HG03520 (cell line): ENCODE results near the gene FBXW11.
"Not testable (repeated sequence)": the region's sequence is repeated elsewhere in the genome, so short reads cannot be mapped to it uniquely, and the experiment has no call there.

Source experiments
- ATAC-seq: cut with Tn5 transposase; IDR thresholded peaks from one replicate; pipeline ENCODE4 v1.9.1; 2021; ENCODE audit warnings: mild to moderate bottlenecking, moderate library complexity; ENCODE audit not compliant: unreplicated experiment

FBXW11 gene

DNA sequence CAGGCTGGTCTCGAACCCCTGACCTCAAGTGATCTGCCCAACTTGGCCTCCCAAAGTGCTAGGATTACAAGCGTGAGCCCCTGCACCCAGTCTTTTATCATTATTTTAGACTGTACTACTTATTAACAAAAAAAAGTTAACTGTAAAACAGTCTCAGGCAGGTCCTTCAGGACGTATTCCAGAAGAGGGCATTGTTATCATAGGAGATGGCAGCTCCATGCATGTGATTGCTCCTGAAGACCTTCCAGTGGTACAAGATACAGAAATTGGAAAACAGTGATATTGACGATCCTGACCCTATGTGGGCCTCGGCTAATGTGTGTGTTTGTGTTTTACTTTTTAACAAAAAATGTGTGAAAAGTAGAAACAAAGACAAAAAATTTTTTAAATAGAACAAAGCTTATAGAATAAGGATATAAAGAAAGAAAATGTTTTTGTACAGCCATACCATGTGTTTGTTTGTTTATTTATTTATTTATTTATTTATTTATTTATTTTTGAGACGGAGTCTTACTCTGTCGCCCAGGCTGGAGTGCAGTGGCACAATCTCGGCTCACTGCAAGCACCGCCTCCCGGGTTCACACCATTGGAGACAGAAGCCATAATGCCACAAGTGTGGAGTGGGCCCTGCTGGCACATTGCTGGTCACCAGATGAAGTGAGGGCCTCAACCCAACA, 13.8 kb upstream of the FBXW11 start:
- not testable (repeated sequence) for ATAC-seq

DNA sequence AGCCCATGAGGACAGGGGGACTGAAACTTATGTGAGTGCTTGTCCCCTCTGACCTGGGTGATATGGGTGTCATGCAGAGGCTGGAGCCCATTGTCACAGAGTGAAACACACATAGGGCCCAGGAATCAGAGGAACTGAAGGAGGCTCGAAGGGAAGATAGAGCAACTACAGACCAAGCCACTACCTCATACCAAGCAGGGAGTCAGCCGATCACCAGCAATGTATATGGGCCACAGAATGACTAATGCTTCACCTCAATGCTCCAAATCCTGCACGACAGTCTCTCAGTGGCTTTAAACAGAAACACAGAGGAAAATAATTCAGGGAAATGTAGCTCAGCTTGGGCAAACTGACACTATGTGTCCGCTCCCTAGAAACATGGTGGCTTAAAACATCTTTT, 8.9 kb upstream of the FBXW11 start:
- ATAC-seq = no peak

DNA sequence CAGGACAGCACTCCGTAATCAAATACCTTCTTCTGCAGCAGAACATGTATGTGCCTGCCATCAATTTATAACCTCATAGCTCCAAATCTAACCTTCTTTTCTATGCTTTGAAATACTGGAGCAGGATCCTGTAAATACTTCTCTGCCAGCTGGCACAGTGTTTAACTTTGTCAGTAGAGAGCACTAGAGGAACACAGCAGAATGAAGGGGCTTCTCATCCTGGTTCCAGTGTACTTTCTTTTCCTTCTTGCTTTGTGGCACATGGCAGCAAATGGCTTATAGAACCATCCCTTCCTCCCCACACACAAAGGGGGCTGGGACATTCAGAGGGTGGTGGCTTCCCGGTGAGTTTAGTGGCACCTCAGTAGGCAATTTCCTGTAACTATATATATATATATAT, 3.8 kb upstream of the FBXW11 start:
- ATAC-seq = no peak

DNA sequence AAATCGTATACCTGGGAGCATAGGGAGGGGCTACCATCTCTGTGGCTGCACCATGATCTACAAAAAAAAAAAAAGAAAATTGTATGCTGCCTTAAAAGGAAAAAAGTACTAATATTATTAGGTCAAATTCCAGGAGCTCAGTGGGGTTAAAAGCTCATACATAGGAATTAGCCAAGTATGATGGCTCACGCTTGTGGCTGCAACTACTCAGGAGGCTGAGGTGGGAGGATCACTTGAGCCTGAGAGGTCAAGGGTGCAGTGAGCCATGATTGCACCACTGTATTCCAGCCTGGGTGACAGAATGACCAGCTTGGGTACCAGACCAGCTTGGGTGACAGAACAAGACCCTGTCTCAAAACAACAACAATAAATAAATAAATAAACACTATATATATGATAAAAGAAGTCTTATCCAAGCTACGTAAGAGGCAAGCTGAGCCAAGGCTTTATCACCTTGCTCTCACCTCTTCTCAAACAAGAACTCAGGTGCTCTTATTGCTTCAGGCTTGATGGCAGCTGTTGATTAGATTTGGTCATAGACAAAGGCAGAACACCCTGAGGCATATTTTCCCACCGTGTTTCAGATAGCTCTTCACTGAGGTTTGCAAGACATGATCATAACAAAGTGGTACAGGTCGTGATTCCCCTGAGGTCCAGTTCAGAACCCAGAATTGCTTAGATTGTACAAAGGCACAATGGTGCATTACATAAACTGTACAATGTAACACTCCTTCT, 3.3 kb upstream of the FBXW11 start:
- ATAC-seq = no peak

DNA sequence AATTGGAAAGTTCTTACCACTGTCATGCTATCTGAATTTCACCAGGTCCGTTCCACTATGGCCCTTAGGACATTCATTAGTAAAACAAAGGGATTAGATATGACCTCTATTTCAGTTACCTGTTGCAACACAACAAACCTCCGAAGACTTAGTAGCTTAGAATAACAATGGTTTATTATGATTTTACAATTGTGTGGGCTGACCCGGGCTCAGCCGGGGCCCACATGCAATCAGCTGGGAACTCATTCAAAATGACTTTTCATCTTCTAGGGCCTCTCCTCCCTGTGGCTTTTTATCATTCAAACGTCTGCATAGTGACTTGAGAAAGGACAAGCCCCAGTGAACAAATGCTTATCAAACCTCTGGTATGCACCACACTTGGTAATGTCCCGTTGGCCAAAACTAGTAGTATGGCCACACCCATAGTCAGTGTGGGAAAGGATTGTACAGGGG, 2.3 kb upstream of the FBXW11 start:
- ATAC-seq = no peak

DNA sequence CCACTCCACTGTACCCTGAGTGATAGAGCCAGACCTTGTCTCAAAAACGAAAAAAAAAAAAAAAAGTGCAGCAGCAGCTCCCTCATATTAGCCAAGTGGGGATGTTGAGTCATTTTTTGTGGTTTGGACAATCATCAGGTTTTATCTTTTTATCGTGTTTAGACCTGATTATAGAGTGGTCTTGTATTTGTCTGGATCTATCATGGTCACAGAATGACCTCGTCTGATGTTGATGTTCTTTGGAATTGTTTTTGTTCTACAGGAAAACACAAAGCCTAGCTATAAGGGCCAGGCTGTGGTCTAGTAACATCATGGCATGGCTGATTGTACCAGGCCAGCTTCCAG, 1.6 kb upstream of the FBXW11 start:
- no peak for ATAC-seq

DNA sequence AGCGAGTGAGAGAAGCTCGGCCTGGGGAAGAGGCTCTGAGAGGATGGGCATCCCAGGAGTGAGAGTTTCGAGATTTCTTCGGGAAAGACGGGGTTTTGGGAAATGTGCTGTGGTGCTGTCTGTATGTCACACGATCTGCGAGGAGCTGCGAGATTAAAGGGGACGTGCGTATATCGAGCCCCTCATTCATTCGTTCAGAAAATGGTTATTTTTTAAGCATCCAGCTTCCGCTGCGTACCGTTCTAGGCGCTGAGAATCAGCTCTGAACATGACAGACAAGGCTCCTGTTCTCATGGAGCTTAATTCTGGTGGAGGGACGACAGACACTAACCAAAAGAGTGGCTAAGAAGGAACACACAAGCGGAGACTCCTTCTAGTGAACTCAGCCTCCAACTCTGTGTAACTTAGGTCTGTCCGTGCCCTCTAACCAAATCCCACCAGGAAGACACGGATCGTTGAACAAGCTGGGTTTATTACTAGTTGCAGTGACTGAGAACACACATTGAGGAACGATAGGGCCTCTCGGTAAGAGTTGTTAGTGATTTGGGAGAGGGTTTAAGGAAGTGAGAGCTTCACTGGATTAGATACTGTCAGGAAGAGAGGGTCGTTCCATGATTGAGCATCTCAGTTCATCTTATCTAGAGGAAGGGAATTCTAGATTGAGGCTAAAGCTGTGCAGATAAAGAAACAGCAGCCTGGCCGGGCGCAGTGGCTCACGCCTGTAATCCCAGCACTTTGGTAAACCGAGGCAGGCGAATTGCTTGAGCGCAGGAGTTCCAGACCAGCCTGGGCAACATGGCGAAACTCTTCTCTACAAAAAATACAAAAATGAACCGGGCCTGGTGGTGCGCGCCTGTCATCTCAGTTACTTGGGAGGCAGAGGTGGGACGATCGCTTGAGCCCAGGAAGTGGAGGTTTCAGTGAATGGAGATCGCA, 1.0 kb upstream of the FBXW11 start:
- no peak for ATAC-seq

DNA sequence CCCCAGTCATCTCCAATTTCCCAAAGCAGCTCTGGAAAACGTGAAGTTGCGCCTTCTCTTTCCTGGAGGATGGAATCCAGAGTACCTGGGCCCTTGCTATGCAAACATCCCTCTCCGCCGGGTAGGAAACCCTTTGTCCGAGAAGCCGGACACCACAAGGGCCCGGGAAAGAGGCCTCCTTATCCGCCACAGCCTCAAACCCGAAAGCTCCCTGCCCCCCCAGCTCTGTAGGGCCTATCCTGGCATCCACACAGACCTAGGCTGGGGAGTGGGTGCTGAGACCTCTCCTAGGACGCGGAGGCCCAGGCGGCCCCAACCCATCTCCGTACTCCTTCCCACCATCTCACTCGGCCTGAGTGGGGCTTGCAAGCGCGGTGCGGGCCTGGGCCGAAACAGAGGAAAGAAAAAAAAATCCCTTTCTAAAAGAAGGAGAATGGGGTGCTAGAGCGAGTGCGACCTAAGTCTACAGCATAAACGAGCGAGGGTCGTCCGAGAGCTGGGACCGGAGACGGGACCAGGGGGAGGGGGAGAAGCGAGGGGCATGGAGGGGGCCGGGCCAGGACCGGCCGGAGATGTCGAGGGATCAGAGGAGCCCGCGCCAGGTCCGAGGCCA, 624 bp downstream of the FBXW11 start:
- ATAC-seq = no peak

DNA sequence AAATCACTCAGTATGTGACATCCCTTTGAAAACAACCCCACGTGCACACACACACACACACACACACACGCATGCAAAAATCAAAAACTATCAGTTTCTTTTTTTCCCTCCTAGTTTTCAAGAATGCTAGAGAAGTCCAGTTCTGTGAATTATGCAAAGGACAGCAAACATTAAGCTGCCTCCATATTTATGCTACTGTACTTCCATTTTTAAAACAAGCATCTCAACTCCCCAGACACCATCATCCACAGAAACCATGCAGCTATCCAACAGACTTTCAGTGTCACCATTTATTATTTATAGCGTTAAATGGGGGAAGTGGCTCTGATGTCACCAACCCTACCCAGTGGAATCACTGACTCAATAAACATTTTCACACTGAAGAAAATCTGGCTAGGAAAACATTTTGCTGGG, 1.6 kb downstream of the FBXW11 start:
- no peak for ATAC-seq

DNA sequence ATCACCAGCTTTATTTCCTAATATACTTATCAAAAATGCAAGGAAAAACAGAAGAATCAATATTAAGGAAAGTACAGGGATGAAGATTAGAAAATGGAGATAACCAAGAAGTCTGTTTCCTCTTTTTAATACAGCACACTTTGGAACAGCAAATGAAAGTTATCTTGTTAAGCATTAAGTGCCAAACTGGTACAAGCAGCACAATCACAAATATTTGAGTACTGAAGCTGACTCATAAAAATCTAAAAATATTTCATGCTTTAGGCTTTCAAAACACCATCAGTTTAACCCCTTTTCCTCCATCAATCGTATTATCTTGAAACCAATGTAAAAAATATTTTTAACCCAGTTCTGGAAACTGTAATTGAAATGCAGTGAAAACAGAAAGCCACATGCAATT, 2.7 kb downstream of the FBXW11 start:
- no peak for ATAC-seq

DNA sequence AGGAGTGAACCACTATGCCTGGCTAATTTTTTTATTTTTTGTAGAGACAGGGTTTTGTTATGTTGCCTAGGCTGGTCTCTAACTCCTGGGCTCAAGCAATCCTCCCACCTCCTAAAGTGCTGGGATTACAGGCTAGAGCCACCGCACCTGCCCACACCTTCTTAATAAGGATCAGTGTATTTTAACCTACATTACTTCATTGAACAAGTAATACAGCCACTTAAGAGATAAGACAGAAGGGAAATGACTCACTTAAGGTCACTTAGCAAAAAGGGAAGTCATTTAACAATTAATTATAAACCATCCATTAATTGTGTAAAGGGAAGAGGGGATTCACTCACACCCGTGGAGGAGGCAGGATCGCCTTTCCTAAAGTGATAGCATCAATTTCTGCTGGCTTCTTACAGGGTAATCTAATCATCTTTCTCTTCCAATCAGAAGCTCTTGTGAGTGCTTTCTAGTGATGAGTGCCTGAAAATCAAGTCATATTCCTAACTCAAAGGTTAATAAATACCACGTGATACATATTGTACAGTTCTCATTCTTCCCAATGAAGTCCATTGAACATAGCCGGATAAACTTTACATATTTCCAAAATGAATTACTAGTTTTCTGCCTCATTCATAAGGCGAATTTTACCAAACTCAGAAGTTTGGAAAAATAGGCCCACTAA, 3.5 kb downstream of the FBXW11 start:
- ATAC-seq = no peak

DNA sequence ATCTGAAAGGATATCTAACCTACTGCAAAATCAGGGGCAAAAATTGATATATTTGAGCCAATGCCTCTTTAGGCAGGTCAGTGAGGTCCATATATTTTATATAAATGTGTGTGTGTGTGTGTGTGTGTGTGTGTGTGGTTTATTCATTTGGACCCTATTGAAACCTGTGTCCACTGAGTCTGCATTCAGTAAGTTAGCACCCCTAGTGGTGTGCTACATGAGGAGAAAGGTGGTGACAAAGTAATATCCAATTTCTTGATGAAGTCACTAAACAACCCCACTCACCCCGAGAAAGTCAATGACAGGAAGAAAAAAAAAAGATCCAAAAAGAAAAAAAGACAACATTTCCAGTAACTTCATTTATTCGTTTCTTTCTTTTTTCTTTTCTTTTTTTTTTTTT, 4.1 kb downstream of the FBXW11 start:
- no peak for ATAC-seq

DNA sequence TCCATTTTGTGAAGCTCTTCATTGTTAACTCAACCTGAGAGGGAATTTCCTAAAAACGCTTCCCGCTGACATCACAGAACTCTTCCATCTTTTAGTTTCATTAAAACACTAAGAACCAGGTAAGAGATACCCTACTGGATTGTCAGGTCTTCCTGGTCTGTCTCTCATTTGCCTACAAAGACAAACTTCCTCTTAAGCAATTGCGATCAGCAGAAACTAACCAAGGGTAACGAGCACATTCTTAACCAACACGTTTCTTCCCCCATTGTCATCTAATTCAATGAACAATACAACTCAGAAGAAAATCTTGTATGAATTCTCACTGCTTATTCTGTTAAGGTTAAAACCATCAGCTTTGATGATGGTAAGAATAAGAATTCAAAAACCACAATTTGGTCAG, 6.6 kb downstream of the FBXW11 start:
- ATAC-seq = peak; percentile 39

DNA sequence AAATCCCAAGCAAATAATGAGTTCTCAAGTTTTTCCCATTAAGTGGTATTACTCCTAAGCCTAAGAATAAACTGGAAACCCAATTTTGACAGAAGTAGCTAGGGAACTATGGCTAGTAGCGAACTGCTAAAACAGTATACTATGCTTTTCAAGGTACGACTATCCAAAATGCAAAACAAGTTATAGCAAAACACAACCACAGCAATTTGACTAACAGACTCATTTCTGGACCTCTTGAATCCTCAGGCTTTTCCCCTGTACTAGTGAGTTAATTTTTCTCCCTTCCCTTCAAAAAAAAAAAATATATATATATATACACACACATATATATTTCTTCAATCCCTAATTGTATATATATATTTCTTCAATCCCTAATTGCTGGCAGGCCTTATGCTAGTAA, 7.3 kb downstream of the FBXW11 start:
- ATAC-seq = no peak

DNA sequence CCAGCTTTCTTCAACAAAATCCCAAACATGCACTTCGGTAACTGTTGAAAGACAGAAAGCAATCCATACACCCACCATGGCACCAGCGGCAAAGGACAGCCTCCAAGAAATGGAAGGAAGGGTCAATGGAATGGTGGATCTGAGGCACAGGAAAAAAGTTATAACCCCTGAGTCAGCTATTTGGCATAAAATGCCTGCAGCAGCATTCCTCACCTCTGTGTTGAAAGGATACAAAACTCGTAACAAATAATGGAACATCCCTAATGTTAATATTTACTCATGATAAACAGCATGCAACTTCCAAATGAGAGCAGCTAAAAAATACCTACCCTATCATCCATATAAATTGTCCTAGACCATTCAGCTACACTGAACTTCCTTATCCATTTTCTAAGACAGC, 9.4 kb downstream of the FBXW11 start:
- no peak for ATAC-seq

DNA sequence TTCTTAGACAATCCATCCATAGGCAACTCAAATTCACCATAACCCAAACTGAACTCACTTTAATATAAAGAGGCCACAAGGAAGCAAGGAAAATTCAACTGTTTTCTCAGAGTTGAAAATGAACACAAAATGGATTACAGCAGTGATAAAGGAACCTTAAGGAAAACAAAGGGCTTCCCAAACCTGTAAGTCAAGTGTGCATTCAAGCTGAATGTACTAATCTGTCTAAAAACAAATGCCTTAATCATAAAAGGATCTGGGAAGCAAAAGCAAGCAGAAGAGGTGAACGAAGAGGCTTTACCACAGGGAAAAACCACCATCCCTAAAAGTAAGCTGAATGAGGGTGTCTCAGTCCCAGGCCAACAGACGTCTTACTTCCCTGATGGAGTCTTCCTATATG, 13.6 kb downstream of the FBXW11 start:
- ATAC-seq = no peak

DNA sequence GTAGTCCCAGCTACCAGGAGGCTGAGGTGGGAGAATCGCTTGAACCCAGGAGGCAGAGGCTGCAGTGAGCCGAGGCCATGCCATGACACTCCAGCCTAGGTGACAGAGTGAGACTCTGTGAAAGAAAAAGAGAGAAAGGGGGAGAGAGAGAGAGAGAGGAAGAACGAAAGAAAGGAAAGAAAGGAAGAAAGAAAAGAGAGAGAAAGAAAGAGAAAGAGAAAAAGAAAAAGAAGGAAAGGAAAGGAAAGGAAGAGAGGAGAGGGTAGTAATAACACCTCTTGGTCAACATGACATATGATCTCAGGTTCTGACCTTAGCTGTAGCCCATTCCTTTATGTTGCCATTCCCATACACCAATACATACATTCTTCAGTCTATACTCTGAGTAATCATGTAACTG, 14.1 kb downstream of the FBXW11 start:
- no peak for ATAC-seq

DNA sequence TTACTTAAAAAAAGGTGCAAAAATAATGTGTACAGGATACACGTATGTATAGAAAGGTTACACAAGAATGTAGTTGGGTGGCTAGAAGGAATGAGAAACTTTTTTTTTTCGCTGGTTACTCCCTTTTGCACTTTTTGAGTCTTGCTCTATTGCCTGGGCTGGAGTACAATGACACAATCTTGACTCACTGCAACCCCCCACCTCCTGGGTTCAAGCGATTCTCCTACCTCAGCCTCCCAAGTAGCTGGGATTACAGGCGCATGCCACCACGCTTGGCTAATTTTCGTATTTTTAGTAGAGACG, 15.8 kb downstream of the FBXW11 start:
- ATAC-seq = no peak

DNA sequence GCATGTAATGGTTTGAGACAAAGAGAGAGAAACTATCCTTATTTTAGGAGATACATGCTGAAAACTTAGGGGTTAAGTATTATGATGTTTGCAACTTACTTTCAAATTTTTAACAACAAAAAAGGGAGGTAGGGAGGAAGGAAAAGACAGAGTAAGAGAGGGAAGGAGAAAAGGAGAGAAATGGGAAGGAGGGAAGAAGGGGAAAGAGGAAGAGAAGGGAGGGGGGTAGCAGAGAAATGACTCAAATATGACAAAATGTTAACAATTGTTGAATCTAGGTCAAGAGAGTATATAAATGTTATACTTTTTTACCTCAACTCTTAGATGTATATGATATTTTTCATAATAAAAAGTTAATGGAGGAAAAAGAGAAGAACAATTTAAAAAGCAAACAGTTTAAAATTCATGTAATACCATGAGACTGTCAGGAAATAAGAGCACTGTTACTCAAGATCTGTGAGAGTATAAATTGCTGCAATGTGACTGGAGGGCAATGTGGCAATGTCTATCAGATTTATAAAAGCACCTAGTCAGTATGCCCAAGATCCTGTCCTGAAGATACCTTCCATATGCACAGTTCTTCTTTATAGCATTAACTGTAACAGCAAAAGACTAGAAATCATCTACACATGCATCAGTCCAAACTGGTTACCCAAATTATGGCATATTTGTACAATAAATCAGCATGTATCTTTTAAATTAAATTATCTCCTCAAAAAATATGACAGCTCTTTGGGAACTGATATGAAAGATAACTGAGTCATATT, 16.3 kb downstream of the FBXW11 start:
- ATAC-seq = no peak

DNA sequence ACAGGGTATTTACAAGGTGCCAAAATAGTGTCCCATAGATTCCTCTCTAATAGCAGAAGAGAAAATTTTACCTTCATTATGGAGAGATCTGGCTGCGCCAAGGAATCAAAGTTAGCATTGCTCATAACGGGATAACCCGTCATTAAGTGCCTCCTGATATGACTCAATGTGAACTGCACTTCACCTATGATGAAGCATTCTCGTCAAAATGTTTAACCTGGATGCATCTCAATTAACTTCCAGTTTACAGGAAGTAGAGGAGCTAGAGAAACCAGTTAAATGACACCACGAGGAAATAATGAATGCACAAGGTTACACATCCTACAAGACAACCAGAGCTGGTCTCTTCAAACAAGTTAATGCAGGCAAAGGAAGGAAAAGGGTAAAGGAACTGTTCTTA, 17.2 kb downstream of the FBXW11 start:
- ATAC-seq = peak; percentile 79
